ENCODE measurements around the gene COL5A1.

DNA sequence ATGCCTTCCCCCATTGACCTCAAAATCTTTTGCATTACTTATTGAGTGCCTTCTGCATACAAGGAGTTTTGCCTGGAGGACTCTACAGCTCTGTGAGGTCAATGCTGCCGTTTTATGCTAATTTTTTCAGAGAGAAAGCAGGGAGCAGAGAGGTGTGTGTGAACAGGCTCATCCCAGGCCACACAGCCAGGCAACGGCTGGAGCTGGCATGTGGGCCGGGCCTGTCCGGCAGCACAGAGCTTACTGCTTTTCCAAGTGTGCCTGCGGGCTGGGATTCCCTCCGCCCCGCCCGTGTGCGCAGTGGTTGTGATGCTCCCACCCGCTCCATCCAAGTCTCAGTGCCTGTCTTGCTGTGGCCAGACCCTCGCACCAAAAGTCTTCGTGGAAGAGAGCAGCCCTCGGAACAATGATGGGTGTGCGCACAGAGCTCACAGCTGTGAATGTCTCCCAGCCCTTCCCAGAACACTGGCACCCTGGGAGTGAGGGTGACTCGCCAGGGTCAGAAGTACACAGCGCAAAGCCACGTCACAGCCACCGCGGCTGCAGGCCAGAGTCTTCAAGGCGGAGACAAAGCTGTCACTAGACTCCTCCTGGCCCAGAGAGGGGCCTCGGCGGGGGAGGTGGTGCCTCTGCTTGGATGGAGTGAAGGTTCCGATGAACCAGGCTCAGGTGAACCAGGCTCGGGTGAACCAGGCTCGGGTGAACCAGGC, 82.8 kb downstream of the COL5A1 start:
- TF ChIP-seq POLR2A (IDR thresholded peaks at IDR 0.05) = no peak
- TF ChIP-seq, protein P1, sequence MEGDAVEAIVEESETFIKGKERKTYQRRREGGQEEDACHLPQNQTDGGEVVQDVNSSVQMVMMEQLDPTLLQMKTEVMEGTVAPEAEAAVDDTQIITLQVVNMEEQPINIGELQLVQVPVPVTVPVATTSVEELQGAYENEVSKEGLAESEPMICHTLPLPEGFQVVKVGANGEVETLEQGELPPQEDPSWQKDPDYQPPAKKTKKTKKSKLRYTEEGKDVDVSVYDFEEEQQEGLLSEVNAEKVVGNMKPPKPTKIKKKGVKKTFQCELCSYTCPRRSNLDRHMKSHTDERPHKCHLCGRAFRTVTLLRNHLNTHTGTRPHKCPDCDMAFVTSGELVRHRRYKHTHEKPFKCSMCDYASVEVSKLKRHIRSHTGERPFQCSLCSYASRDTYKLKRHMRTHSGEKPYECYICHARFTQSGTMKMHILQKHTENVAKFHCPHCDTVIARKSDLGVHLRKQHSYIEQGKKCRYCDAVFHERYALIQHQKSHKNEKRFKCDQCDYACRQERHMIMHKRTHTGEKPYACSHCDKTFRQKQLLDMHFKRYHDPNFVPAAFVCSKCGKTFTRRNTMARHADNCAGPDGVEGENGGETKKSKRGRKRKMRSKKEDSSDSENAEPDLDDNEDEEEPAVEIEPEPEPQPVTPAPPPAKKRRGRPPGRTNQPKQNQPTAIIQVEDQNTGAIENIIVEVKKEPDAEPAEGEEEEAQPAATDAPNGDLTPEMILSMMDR (IDR thresholded peaks at IDR 0.05) = no peak

All from tibial nerve (tissue), 3 donors.